Sigmoid colon (tissue), 7 donors: ENCODE results near the gene FCN1. TPM values are rescaled to one million over a fixed set of nuclear protein-coding genes. Genes with fewer than 3 reads are reported as not detected.

Source experiments
- DNase-seq: peaks from one replicate; pipeline ENCODE4 v3.0.0-alpha.2; 2019
- H3K27ac ChIP-seq, 4 donors: fragments of 200-600 bp; sonication (generic); one replicate each; pipeline ENCODE4 v1.5.1; 2016 to 2019; ENCODE audit warnings: mild to moderate bottlenecking in 1 of 4
- H3K27me3 ChIP-seq, 3 donors: fragments of 200-600 bp; sonication (generic); one replicate each; pipeline ENCODE4 v1.5.1; 2019; ENCODE audit warnings: mild to moderate bottlenecking in 1 of 3
- H3K36me3 ChIP-seq, 4 donors: fragments of 200-600 bp; sonication (generic); one replicate each; pipeline ENCODE4 v1.5.1; 2016 to 2019
- H3K4me1 ChIP-seq, 4 donors: fragments of 200-600 bp; sonication (generic); one replicate each; pipeline ENCODE4 v1.5.1; 2017 to 2019
- H3K4me3 ChIP-seq, 4 donors: fragments of 200-600 bp; sonication (generic); one replicate each; pipeline ENCODE4 v1.5.1; 2017 to 2019; ENCODE audit warnings: mild to moderate bottlenecking in 2 of 4, moderate library complexity in 1 of 4
- H3K9me3 ChIP-seq, 4 donors: fragments of 200-600 bp in 3 of 4; sonication (generic) in 3 of 4; one replicate each; pipeline versions ENCODE4 v1.5.1 to v1.6.1; 2013 to 2019
- CTCF ChIP-seq, 4 experiments: fragments of 450-650 bp in 3 of 4; fragments of 200-600 bp in 1 of 4; IDR thresholded peaks; one replicate each; pipeline ENCODE4 v1.5.1; 2016 to 2019; ENCODE audit warnings: antibody characterized with exemption in 4 of 4, mild to moderate bottlenecking in 3 of 4, moderate library complexity in 2 of 4
- EP300 ChIP-seq, 4 donors: sonication (generic); formaldehyde crosslinking; IDR thresholded peaks; one replicate each; pipeline ENCODE4 v1.6.1; 2017; ENCODE audit warnings: antibody characterized with exemption in 4 of 4
- POLR2A ChIP-seq, 2 donors: fragments of 450-650 bp; IDR thresholded peaks; one replicate each; pipeline ENCODE4 v1.6.1; 2016; ENCODE audit warnings: antibody characterized with exemption in 2 of 2, mild to moderate bottlenecking in 2 of 2, moderate library complexity in 2 of 2
- POLR2AphosphoS5 ChIP-seq, 4 donors: sonication (generic); formaldehyde crosslinking; IDR thresholded peaks; one replicate each; pipeline ENCODE4 v1.6.1; 2017; ENCODE audit warnings: antibody characterized with exemption in 4 of 4
- WGBS, 2 donors: extraction: QIAGEN DNeasy Blood & Tissue Kit; methylation state at CpG; one replicate each; pipeline ENCODE4 v1.1.7; 2013; 5-methylcytosine and 5-hydroxymethylcytosine counted together
- intact Hi-C: fragments of 100-400 bp; cut with DNase I; formaldehyde crosslinking; loops from one replicate; pipeline ENCODE4 v1.15.1; 2023
- polyA plus RNA-seq, 3 donors: library from polyadenylated mRNA; stranded (reverse); fragments of 200-250 nt; gene quantifications; one replicate each; pipeline ENCODE4 v1.2.3, GENCODE V29; 2013
- total RNA-seq, 4 donors: library from RNA; depleted of rRNA; stranded (reverse); fragments of >200 nt; gene quantifications; one replicate each; pipeline ENCODE4 v1.1.0, GENCODE V29; 2016
- donor health status: healthy with polysubstance abuse.
- donor health status: Bipolar disorder and iron deficiency.
- donor health status: healthy.

The FCN1 gene
- total and polyA plus RNA-seq, 7 donors = 0.69 to 6.9 (median 1.4) TPM

GRCh38 chr9:134925011-134925511 lies 7.3 kb upstream of the FCN1 start:
- Histone ChIP-seq H3K27me3 (no peaks in the 10 kb centered on the region), H3K4me1 (no peaks in the 10 kb centered on the region), H3K9me3 (peaks cover 0 to under 1% (median under 1%) of the 10 kb centered on the region in 4 donors), H3K27ac (no peak overlapping the region), H3K36me3 (no peaks in the 10 kb centered on the region), H3K4me3 (no peak overlapping the region)
- intact Hi-C loops = no loop called here
- TF ChIP-seq CTCF (IDR thresholded peaks at IDR 0.05) = no peak
- TF ChIP-seq POLR2A (IDR thresholded peaks at IDR 0.05) = no peak
- no peak for TF ChIP-seq EP300 (IDR thresholded peaks at IDR 0.05)
- no peak for TF ChIP-seq POLR2AphosphoS5 (IDR thresholded peaks at IDR 0.05)
- no peak for DNase-seq
- WGBS, 2 donors = 72 to 80% methylated on average over 7 of the region's 7 CpGs

- 65 to 85% methylated on average over 7 of the region's 7 CpGs for WGBS, 2 donors
- Histone ChIP-seq H3K4me1 (no peaks in the 10 kb centered on the region), H3K27me3 (no peaks in the 10 kb centered on the region), H3K4me3 (no peak overlapping the region), H3K9me3 (peaks cover 0 to 8% (median 4%) of the 10 kb centered on the region in 4 donors), H3K36me3 (no peaks in the 10 kb centered on the region), H3K27ac (no peak overlapping the region)
- intact Hi-C loops = no loop called here
- no peak for DNase-seq
- no peak for TF ChIP-seq EP300 (IDR thresholded peaks at IDR 0.05)
- no peak for TF ChIP-seq POLR2A (IDR thresholded peaks at IDR 0.05)
- no peak for TF ChIP-seq CTCF (IDR thresholded peaks at IDR 0.05)
- TF ChIP-seq POLR2AphosphoS5 (IDR thresholded peaks at IDR 0.05) = no peak
Observed at GRCh38 chr9:134923466-134923865, 5.8 kb upstream of the FCN1 start.

- peak; percentile 56 for DNase-seq
- TF ChIP-seq CTCF (IDR thresholded peaks at IDR 0.05) = no peak
- TF ChIP-seq POLR2A (IDR thresholded peaks at IDR 0.05) = no peak
- TF ChIP-seq EP300 (IDR thresholded peaks at IDR 0.05) = no peak
- TF ChIP-seq POLR2AphosphoS5 (IDR thresholded peaks at IDR 0.05) = no peak
- no peak overlapping the region for H3K4me3 ChIP-seq
- no peak overlapping the region for H3K27ac ChIP-seq
- H3K4me1 ChIP-seq = no peaks in the 10 kb centered on the region
- intact Hi-C loops = no loop called here
- no peaks in the 10 kb centered on the region for H3K27me3 ChIP-seq
- no peaks in the 10 kb centered on the region for H3K36me3 ChIP-seq
- 76 to 79% methylated on average over 9 of the region's 9 CpGs for WGBS, 2 donors
- peaks cover 0 to 8% (median 4%) of the 10 kb centered on the region in 4 donors for H3K9me3 ChIP-seq
Observed at GRCh38 chr9:134922932-134923240, 5.2 kb upstream of the FCN1 start.

- Histone ChIP-seq H3K27ac (no peak overlapping the region), H3K27me3 (no peaks in the 10 kb centered on the region), H3K4me3 (no peak overlapping the region), H3K4me1 (no peaks in the 10 kb centered on the region), H3K36me3 (no peaks in the 10 kb centered on the region), H3K9me3 (peaks cover 0 to 8% (median 4%) of the 10 kb centered on the region in 4 donors)
- intact Hi-C loops = no loop called here
- DNase-seq = peak; percentile 69
- WGBS, 2 donors = 66 to 67% methylated on average over 14 of the region's 14 CpGs
- TF ChIP-seq CTCF (IDR thresholded peaks at IDR 0.05) (no peak), EP300 (IDR thresholded peaks at IDR 0.05) (no peak), POLR2A (IDR thresholded peaks at IDR 0.05) (no peak), POLR2AphosphoS5 (IDR thresholded peaks at IDR 0.05) (no peak)
Observed at GRCh38 chr9:134922066-134922931, 4.6 kb upstream of the FCN1 start.
